SH-SY5Y (cell line): ENCODE data around the gene CYP2C18.

Experiments
- GATA2 ChIP-seq: IDR thresholded peaks from 2 replicates; pipeline ENCODE4 v1.6.1; 2011; ENCODE audit warnings: mild to moderate bottlenecking, low read depth, low read length
- GATA3 ChIP-seq: IDR thresholded peaks from 2 replicates; pipeline ENCODE4 v1.6.1; 2011; ENCODE audit warnings: low read depth, mild to moderate bottlenecking, low read length, moderate library complexity

GRCh38 chr10:94639902-94640301 lies 43.6 kb upstream of the CYP2C18 start:
- TF ChIP-seq GATA2: no peak
- TF ChIP-seq GATA3: no peak
